ENCODE measurements around the gene BCAT1.
"Not testable (repeated sequence)": the region's sequence is repeated elsewhere in the genome, so short reads cannot be mapped to it uniquely, and the experiment has no call there.

Gene BCAT1

GRCh38 chr12:24960222-24960855 lies 11.4 kb upstream of the BCAT1 start:
- DNase-seq (ENCODE audit: extremely low read depth in 1 of 2, low read depth in 1 of 2): peak; percentile 14 to 55

GRCh38 chr12:24956351-24956750 lies 7.5 kb upstream of the BCAT1 start:
- DNase-seq (ENCODE audit: extremely low read depth in 1 of 2, low read depth in 1 of 2): not testable (repeated sequence)

GRCh38 chr12:24955853-24956252 lies 7.0 kb upstream of the BCAT1 start:
- no peak for DNase-seq (ENCODE audit: extremely low read depth in 1 of 2, low read depth in 1 of 2)

- peak in 1 of 2 donors; percentile 14 for DNase-seq (ENCODE audit: extremely low read depth in 1 of 2, low read depth in 1 of 2)
Measured at GRCh38 chr12:24955389-24955788, 6.5 kb upstream of the BCAT1 start.

GRCh38 chr12:24954261-24954660 lies 5.4 kb upstream of the BCAT1 start:
- DNase-seq (ENCODE audit: extremely low read depth in 1 of 2, low read depth in 1 of 2): no peak

- no peak for DNase-seq (ENCODE audit: extremely low read depth in 1 of 2, low read depth in 1 of 2)
Measured at GRCh38 chr12:24952389-24952788, 3.5 kb upstream of the BCAT1 start.

- no peak for DNase-seq (ENCODE audit: extremely low read depth in 1 of 2, low read depth in 1 of 2)
Measured at GRCh38 chr12:24950231-24950834, 1.4 kb upstream of the BCAT1 start.

- peak in 1 of 2 donors; percentile 20 for DNase-seq (ENCODE audit: extremely low read depth in 1 of 2, low read depth in 1 of 2)
Measured at GRCh38 chr12:24948420-24948756, 513 bp downstream of the BCAT1 start.

GRCh38 chr12:24947541-24948419 lies 1.1 kb downstream of the BCAT1 start:
- no peak for DNase-seq (ENCODE audit: extremely low read depth in 1 of 2, low read depth in 1 of 2)

GRCh38 chr12:24945845-24946244 lies 3.1 kb downstream of the BCAT1 start:
- no peak for DNase-seq (ENCODE audit: extremely low read depth in 1 of 2, low read depth in 1 of 2)

- no peak for DNase-seq (ENCODE audit: extremely low read depth in 1 of 2, low read depth in 1 of 2)
Measured at GRCh38 chr12:24945039-24945438, 3.9 kb downstream of the BCAT1 start.

GRCh38 chr12:24944601-24944975 lies 4.3 kb downstream of the BCAT1 start:
- DNase-seq (ENCODE audit: extremely low read depth in 1 of 2, low read depth in 1 of 2): no peak

- DNase-seq (ENCODE audit: extremely low read depth in 1 of 2, low read depth in 1 of 2): no peak
Measured at GRCh38 chr12:24943947-24944600, 4.8 kb downstream of the BCAT1 start.

GRCh38 chr12:24940157-24940556 lies 8.7 kb downstream of the BCAT1 start:
- DNase-seq (ENCODE audit: extremely low read depth in 1 of 2, low read depth in 1 of 2): no peak

- DNase-seq (ENCODE audit: extremely low read depth in 1 of 2, low read depth in 1 of 2): not testable (repeated sequence)
Measured at GRCh38 chr12:24939551-24939950, 9.3 kb downstream of the BCAT1 start.

GRCh38 chr12:24938341-24938740 lies 10.6 kb downstream of the BCAT1 start:
- DNase-seq (ENCODE audit: extremely low read depth in 1 of 2, low read depth in 1 of 2): no peak

GRCh38 chr12:24937553-24938244 lies 11.2 kb downstream of the BCAT1 start:
- DNase-seq (ENCODE audit: extremely low read depth in 1 of 2, low read depth in 1 of 2): no peak

GRCh38 chr12:24933694-24934407 lies 15.1 kb downstream of the BCAT1 start:
- DNase-seq (ENCODE audit: extremely low read depth in 1 of 2, low read depth in 1 of 2): no peak

GRCh38 chr12:24931666-24932405 lies 17.1 kb downstream of the BCAT1 start:
- DNase-seq (ENCODE audit: extremely low read depth in 1 of 2, low read depth in 1 of 2): no peak

GRCh38 chr12:24929953-24930352 lies 18.9 kb downstream of the BCAT1 start:
- no peak for DNase-seq (ENCODE audit: extremely low read depth in 1 of 2, low read depth in 1 of 2)

Data from stimulated activated CD8-positive, alpha-beta memory T cell treated with anti-CD3 and anti-CD28 coated beads, Interleukin-7, amount 100 ng/mL, for 48 hours (primary cell).